ENCODE measurements around the gene SPATA7.

SPATA7 gene

GRCh38 chr14:88476214-88476774 lies 90.8 kb downstream of the SPATA7 start:
- in situ Hi-C loops (cut with HindIII; ENCODE audit: low pct_ligation_motif_present, low pct_unique_long_range_greater_than_20kb, low sequenced_read_pairs): no loop called here
- DNase-seq: no peak

DNA sequence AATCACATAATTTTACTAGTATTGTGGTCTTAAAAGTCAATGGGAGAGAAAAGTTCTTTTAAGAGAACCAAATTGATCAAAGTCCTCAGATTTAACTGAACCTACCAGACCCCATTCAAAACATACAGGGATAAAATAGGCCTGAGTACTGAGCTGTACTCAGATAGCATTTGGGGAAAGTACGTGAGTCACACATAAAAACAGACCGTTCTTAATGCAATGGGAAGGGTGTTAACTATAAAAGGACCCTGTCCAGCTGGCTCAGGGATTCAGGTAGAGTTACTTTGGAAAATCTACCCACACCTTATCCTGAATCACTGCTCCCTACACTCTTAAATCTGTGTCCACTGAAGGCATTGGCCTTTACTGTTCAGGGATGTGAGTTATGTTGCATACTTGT lies 91.4 kb downstream of the SPATA7 start:
- in situ Hi-C loops (cut with HindIII; ENCODE audit: low pct_ligation_motif_present, low pct_unique_long_range_greater_than_20kb, low sequenced_read_pairs): no loop called here
- no peak for DNase-seq

- no peak for DNase-seq
- in situ Hi-C loops (cut with HindIII; ENCODE audit: low pct_ligation_motif_present, low pct_unique_long_range_greater_than_20kb, low sequenced_read_pairs): no loop called here
Observed at GRCh38 chr14:88477513-88478250, 92.2 kb downstream of the SPATA7 start.

DNA sequence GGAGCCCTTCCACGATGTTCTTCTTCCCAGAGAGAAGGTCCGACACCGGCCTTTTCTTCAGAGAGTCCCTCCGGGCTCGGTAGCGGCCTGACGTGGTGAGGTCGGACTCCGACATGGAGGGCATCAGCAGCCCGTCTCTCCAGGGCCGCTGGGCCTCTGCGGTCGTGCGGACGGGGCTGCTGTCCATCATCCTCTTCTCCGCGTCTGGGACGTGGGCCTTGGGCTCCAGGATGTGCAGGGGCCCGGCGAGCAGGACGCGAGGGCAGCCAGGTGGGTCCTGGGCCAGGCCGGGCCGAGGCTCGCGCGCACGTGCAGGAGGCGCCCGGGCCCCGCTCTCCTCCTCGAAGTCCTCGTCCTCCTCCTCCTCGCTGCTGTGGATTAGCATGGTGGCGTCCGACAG lies 93.5 kb downstream of the SPATA7 start:
- in situ Hi-C loops (cut with HindIII; ENCODE audit: low pct_ligation_motif_present, low pct_unique_long_range_greater_than_20kb, low sequenced_read_pairs): no loop called here
- no peak for DNase-seq

DNA sequence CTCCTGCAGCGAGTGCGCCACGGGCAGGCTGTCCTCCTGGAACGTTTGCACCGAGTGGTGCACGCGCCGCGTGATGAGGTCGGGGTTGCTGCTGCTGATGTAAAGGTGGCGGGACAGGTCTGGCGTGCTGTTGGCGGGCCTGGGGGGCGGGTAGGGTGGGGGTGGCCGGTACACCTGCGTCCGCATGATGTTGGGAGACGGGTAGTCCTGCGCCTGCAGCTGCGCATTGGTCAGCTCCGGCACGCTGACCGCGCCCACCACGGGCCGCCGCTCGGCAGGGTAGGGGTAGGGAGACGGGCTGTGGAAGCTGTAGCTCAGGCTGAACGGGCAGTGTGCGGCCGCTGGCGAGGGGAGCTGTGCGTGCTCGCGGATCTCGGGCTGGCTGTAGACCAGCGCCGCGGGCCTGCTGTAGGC lies 94.1 kb downstream of the SPATA7 start:
- no peak for DNase-seq
- in situ Hi-C loops (cut with HindIII; ENCODE audit: low pct_ligation_motif_present, low pct_unique_long_range_greater_than_20kb, low sequenced_read_pairs): no loop called here

DNA sequence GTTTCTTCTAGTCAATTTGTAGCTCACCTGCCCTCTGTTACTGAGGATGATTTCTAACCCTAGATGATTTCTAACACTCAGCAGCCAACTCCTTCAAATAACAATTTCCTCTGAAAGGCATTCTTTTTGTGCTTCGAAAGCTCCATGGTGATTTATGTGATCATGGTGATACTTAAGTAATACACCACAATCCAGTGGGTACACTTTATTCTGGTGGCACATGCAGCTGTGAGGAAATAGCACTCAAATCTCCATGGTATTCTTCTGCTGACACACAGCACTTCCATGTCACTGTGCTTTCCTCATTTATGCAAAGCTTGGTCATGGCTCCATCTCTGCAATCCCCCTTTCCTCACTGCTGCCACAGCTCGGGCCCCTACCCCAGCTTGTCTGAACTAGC lies 95.6 kb downstream of the SPATA7 start:
- in situ Hi-C loops (cut with HindIII; ENCODE audit: low pct_ligation_motif_present, low pct_unique_long_range_greater_than_20kb, low sequenced_read_pairs): no loop called here

GRCh38 chr14:88481794-88482193 lies 96.3 kb downstream of the SPATA7 start:
- DNase-seq: no peak
- in situ Hi-C loops (cut with HindIII; ENCODE audit: low pct_ligation_motif_present, low pct_unique_long_range_greater_than_20kb, low sequenced_read_pairs): no loop called here

More for the DNA sequence above, 95.6 kb downstream of the SPATA7 start:
- DNase-seq: no peak

- DNase-seq: no peak
- in situ Hi-C loops (cut with HindIII; ENCODE audit: low pct_ligation_motif_present, low pct_unique_long_range_greater_than_20kb, low sequenced_read_pairs): no loop called here
Observed at GRCh38 chr14:88482524-88482923, 97.1 kb downstream of the SPATA7 start.

Data from ACHN (cell line).